NT2/D1 (cell line): ENCODE data around the gene TMCC1.

ENCODE experiments used
- SUZ12 ChIP-seq: IDR thresholded peaks from 2 replicates; pipeline ENCODE4 v1.6.1; 2011; ENCODE audit not compliant: insufficient read length, insufficient read depth; ENCODE audit errors: extremely low read depth
- YY1 ChIP-seq: IDR thresholded peaks from 2 replicates; pipeline ENCODE4 v1.6.1; 2011; ENCODE audit not compliant: insufficient read length, insufficient read depth
- ZNF274 ChIP-seq: IDR thresholded peaks from 2 replicates; pipeline ENCODE4 v1.6.1; 2011; ENCODE audit warnings: mild to moderate bottlenecking, low read depth, low read length

- no peak for TF ChIP-seq YY1
- TF ChIP-seq ZNF274, result no peak
- no peak for TF ChIP-seq SUZ12
Measured at GRCh38 chr3:129739634-129740033, 153.9 kb downstream of the TMCC1 start.
